ENCODE data around the gene C10orf90. TPM values are rescaled to one million over a fixed set of nuclear protein-coding genes. Genes with fewer than 3 reads are reported as not detected.

C10orf90 gene
- total RNA-seq, 4 donors from 2014 or later = 2.7 to 5.8 (median 4.0) TPM

DNA sequence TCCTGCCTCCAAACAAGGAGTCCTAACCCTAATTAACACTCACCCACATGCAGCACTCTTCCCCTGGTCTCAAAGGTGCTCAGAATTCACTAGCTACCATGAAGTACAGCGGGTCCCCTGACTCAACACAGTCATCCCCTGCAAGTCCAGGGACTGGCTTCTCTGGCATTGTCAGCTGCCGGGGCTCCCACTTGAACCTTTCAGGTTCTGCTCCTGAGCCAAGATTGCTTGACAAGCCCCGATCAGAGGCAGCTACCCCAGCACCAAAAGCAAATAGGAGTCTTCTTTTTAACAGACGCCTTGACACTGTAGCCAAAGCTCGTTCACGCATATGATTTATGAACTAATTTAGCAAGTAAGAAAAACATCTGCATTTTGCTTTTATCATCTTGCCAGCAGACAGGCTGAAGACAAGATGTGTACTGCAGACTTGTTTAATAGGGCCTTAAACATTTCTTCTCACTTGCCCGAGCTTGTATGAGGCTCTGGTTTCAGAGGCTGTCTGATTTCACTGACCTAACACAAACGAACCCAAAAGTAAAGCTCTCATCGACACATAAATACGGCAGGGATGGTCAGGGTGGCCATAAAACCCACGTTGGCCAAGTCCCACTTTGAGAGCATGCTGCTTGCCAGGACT is 214.6 kb downstream of the C10orf90 start:
- 23 to 31% methylated on average over 11 of the region's 11 CpGs for WGBS, 2 donors
- no peak for TF ChIP-seq POLR2A (IDR thresholded peaks at IDR 0.05)
- TF ChIP-seq, protein P1, sequence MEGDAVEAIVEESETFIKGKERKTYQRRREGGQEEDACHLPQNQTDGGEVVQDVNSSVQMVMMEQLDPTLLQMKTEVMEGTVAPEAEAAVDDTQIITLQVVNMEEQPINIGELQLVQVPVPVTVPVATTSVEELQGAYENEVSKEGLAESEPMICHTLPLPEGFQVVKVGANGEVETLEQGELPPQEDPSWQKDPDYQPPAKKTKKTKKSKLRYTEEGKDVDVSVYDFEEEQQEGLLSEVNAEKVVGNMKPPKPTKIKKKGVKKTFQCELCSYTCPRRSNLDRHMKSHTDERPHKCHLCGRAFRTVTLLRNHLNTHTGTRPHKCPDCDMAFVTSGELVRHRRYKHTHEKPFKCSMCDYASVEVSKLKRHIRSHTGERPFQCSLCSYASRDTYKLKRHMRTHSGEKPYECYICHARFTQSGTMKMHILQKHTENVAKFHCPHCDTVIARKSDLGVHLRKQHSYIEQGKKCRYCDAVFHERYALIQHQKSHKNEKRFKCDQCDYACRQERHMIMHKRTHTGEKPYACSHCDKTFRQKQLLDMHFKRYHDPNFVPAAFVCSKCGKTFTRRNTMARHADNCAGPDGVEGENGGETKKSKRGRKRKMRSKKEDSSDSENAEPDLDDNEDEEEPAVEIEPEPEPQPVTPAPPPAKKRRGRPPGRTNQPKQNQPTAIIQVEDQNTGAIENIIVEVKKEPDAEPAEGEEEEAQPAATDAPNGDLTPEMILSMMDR (IDR thresholded peaks at IDR 0.05) = no peak
- no peak for DNase-seq (ENCODE audit: low spot score in 2 of 2)
- intact Hi-C loops (cut with DNase I; ENCODE audit: low total_unique reads) = no loop called here
- no peak overlapping the region for H3K4me3 ChIP-seq (ENCODE audit: low read depth, poor library complexity, severe bottlenecking)

DNA sequence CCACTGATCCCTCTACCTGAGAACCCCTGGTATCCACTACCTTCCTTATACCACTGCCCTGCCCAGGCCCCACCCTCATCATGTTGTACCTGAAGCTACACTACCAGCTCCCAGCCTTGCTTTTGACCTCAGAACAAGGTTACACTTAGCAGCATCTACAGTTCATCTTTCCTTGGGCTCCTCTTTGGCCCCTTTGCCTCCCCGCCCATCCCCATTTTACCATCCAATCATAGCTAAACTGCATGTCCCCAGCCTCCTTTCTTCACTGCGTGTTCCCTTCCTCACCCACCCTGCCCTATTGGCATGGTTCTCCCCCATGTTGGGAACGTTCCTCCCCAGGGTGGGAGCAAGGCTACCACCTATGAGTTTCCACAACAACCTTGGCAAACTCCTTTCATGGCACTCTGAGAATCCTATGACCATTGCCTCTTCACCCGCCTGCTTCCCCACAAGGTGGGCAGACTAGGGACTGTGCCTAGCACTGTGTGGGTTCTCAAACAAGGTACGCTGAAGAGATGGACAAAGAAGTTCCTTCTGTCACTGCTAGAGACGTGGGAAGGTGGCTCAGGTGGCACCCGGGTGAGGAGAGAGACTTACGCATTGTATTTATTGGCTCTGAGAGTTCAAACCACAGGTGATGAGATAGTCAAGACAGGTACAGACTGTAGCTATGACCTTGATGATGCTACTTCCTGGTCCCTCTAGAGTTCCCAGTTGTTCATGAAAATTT is 215.3 kb downstream of the C10orf90 start:
- no peak overlapping the region for H3K4me3 ChIP-seq (ENCODE audit: low read depth, poor library complexity, severe bottlenecking)
- intact Hi-C loops (cut with DNase I; ENCODE audit: low total_unique reads) = no loop called here
- TF ChIP-seq POLR2A (IDR thresholded peaks at IDR 0.05) = no peak
- TF ChIP-seq, protein P1 (IDR thresholded peaks at IDR 0.05) = no peak
- no peak for DNase-seq (ENCODE audit: low spot score in 2 of 2)
- 82 to 83% methylated on average over 8 of the region's 8 CpGs for WGBS, 2 donors

GRCh38 chr10:126454045-126454751 is 216.3 kb downstream of the C10orf90 start:
- no peak for DNase-seq (ENCODE audit: low spot score in 2 of 2)
- intact Hi-C loops (cut with DNase I; ENCODE audit: low total_unique reads) = no loop called here
- 92 to 97% methylated on average over 4 of the region's 4 CpGs for WGBS, 2 donors
- TF ChIP-seq, protein P1 (IDR thresholded peaks at IDR 0.05) = no peak
- no peak for TF ChIP-seq POLR2A (IDR thresholded peaks at IDR 0.05)
- no peak overlapping the region for H3K4me3 ChIP-seq (ENCODE audit: low read depth, poor library complexity, severe bottlenecking)

DNA sequence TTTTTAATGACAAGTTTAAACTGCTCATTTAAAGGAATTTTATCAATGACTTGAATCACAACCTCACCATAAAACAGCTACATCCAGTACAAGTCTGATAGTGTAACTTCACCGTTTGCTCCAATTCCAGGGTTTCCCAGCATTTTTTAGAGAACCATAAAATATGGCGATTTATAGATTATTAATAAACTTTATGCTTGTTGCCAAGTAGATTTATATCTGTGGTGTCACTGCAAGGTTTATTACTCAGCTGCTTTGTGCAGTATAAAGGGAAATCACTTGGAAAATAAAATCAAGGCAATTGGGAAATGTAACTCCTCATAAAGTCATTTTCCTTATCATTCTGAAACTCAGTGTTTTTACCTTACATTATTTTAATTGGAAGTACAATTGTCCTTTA is 218.2 kb downstream of the C10orf90 start:
- 32 to 42% methylated on average over 2 of the region's 2 CpGs for WGBS, 2 donors
- TF ChIP-seq POLR2A (IDR thresholded peaks at IDR 0.05) = no peak
- TF ChIP-seq, protein P1 (IDR thresholded peaks at IDR 0.05) = no peak
- intact Hi-C loops (cut with DNase I; ENCODE audit: low total_unique reads) = no loop called here
- DNase-seq (ENCODE audit: low spot score in 2 of 2) = no peak
- H3K4me3 ChIP-seq (ENCODE audit: low read depth, poor library complexity, severe bottlenecking) = no peak overlapping the region

GRCh38 chr10:126448091-126448490 is 222.4 kb downstream of the C10orf90 start:
- DNase-seq (ENCODE audit: low spot score in 2 of 2) = no peak
- intact Hi-C loops (cut with DNase I; ENCODE audit: low total_unique reads) = no loop called here
- 91 to 96% methylated on average over 5 of the region's 5 CpGs for WGBS, 2 donors
- no peak overlapping the region for H3K4me3 ChIP-seq (ENCODE audit: low read depth, poor library complexity, severe bottlenecking)
- no peak for TF ChIP-seq POLR2A (IDR thresholded peaks at IDR 0.05)
- TF ChIP-seq, protein P1 (IDR thresholded peaks at IDR 0.05) = no peak
